SJCRH30 (cell line): ENCODE measurements around the gene PTX4. TPM values are rescaled to one million over a fixed set of nuclear protein-coding genes. Genes with fewer than 3 reads are reported as not detected.

Source experiments
- total RNA-seq: library from RNA; depleted of rRNA; stranded (reverse); fragments of >200 nt; shearing (Covaris generic); gene quantifications from 2 replicates; pipeline ENCODE4 v1.2.3, GENCODE V29; 2014; rRNA removed

PTX4 gene
- total RNA-seq, 1 experiment from 2014 or later = not detected

Other genes with a start within 250 kb of the PTX4 start
- gene TPSAB1, start 248.2 kb downstream of the PTX4 start, total RNA-seq = not detected in 2 replicates
- gene TPSD1, start 232.9 kb downstream of the PTX4 start, total RNA-seq = not detected in 2 replicates
- 163 and 181 TPM in 2 replicates for gene UBE2I, start 179.3 kb downstream of the PTX4 start, total RNA-seq
- 0.13 and 0.34 TPM in 2 replicates for gene BAIAP3, start 155.3 kb downstream of the PTX4 start, total RNA-seq
- 48.3 and 50.5 TPM in 2 replicates for gene TSR3, start 137.1 kb downstream of the PTX4 start, total RNA-seq
- 15.5 and 16.0 TPM in 2 replicates for gene GNPTG, start 137.0 kb downstream of the PTX4 start, total RNA-seq
- gene UNKL, start 74.2 kb downstream of the PTX4 start, total RNA-seq = 8.7 and 9.8 TPM in 2 replicates
- 20.1 and 22.5 TPM in 2 replicates for gene UQCC4, start 68.2 kb downstream of the PTX4 start, total RNA-seq
- gene PERCC1, start 57.9 kb downstream of the PTX4 start, total RNA-seq = 111 and 114 TPM in 2 replicates
- gene CCDC154, start 44.4 kb downstream of the PTX4 start, total RNA-seq = 0.33 and 0.71 TPM in 2 replicates
- 32.2 and 33.8 TPM in 2 replicates for gene CLCN7, start 13.9 kb downstream of the PTX4 start, total RNA-seq
- gene TELO2, start 4.4 kb upstream of the PTX4 start, total RNA-seq = 21.9 and 27.9 TPM in 2 replicates
- 1.1 and 1.2 TPM in 2 replicates for gene TMEM204, start 44.7 kb upstream of the PTX4 start, total RNA-seq
- 4.4 and 6.5 TPM in 2 replicates for gene IFT140, start 123.1 kb upstream of the PTX4 start, total RNA-seq
- gene CRAMP1, start 123.4 kb upstream of the PTX4 start, total RNA-seq = 9.5 and 12.6 TPM in 2 replicates
- 83.4 and 87.4 TPM in 2 replicates for gene JPT2, start 189.3 kb upstream of the PTX4 start, total RNA-seq
- 24.7 and 34.7 TPM in 2 replicates for gene MAPK8IP3, start 217.3 kb upstream of the PTX4 start, total RNA-seq